Stimulated activated CD4-positive, alpha-beta T cell treated with anti-CD3 and anti-CD28 coated beads, Interleukin-15, amount 100 ng/mL, for 48 hours (primary cell): ENCODE measurements around the gene LRFN3.
A peak's percentile ranks its signal among the peaks of the same experiment; 100 is the strongest.
"Not testable (repeated sequence)": the region's sequence is repeated elsewhere in the genome, so short reads cannot be mapped to it uniquely, and the experiment has no call there.

Experiments used
- DNase-seq, 2 donors: peaks; one replicate each; pipeline ENCODE4 v3.0.0-alpha.2; 2020; ENCODE audit warnings: low read depth in 2 of 2

The LRFN3 gene

GRCh38 chr19:35977446-35978222 is 41.5 kb downstream of the LRFN3 start:
- no peak for DNase-seq

GRCh38 chr19:35978271-35978670 is 42.1 kb downstream of the LRFN3 start:
- no peak for DNase-seq

GRCh38 chr19:35978832-35979365 is 42.7 kb downstream of the LRFN3 start:
- no peak for DNase-seq

- DNase-seq, result not testable (repeated sequence)
Measured at GRCh38 chr19:35980997-35981396, 44.8 kb downstream of the LRFN3 start.

- DNase-seq, result no peak
Measured at GRCh38 chr19:35983177-35983576, 47.0 kb downstream of the LRFN3 start.

- no peak for DNase-seq
Measured at GRCh38 chr19:35986111-35986510, 49.9 kb downstream of the LRFN3 start.

GRCh38 chr19:35986664-35987570 is 50.7 kb downstream of the LRFN3 start:
- DNase-seq, result peak in 1 of 2 donors; percentile 16

- DNase-seq, result no peak
Measured at GRCh38 chr19:35987571-35987896, 51.4 kb downstream of the LRFN3 start.

- no peak for DNase-seq
Measured at GRCh38 chr19:35988824-35989223, 52.6 kb downstream of the LRFN3 start.

GRCh38 chr19:35990156-35990555 is 54.0 kb downstream of the LRFN3 start:
- DNase-seq, result no peak

- DNase-seq, result no peak
Measured at GRCh38 chr19:35990771-35991730, 54.9 kb downstream of the LRFN3 start.

GRCh38 chr19:35991731-35992450 is 55.7 kb downstream of the LRFN3 start:
- no peak for DNase-seq

- DNase-seq, result no peak
Measured at GRCh38 chr19:35992907-35993765, 57.0 kb downstream of the LRFN3 start.

- no peak for DNase-seq
Measured at GRCh38 chr19:35993923-35994598, 57.9 kb downstream of the LRFN3 start.
